HG03045 (cell line): ENCODE results near the gene GRAP2.
"Not testable (repeated sequence)": the region's sequence is repeated elsewhere in the genome, so short reads cannot be mapped to it uniquely, and the experiment has no call there.

ENCODE experiments used
- ATAC-seq: cut with Tn5 transposase; IDR thresholded peaks from one replicate; pipeline ENCODE4 v1.9.1; 2021; ENCODE audit warnings: mild to moderate bottlenecking, moderate library complexity; ENCODE audit not compliant: unreplicated experiment

The GRAP2 gene

DNA sequence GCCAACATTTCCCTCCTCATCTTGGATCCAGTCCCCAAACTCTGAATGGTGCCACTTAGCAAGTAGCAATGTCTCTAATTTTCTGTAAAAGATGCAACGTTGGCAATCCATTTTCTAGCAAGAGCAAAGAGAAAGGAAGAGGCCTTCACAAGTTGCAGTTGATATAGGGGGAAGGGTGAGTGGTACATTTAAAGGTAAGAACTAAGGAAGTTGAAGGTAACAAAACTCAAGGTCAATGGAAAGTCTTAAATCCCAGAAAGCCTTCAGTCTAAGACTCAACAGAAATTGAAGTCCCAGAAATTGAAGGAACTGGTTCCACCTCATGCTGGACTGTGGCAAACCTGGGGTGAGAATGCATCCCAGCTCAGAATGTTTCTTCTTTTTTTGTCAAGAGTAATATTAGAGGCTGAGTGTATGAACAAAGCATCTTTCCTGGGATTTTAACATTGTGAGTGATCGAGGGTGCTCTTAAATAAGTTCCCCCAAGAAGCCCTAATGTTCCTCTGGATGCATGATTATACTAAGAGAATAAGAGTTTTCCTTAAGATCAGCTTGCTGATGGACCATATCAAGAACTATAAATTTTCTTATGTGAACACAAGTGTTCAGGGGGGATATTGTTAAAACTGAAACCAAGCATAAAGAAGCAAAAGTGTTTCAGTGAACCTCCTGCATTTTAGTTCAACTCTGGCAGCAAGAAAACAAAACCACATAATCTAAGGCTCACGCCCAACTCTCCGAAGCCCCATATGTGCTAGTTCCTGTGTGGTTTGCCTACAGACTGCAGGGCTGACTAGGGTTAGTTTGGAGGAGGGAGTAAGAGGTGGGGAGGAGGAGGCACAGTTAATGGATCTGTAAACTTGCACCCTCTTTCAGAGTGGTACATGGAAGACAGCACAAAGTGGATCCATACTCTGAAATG, at the start of gene GRAP2:
TSS of gene GRAP2 (plus strand) at position 779 of the 922 bp plus-strand sequence. CDS start 46,023 bp downstream, outside the sequence.
- no peak for ATAC-seq

DNA sequence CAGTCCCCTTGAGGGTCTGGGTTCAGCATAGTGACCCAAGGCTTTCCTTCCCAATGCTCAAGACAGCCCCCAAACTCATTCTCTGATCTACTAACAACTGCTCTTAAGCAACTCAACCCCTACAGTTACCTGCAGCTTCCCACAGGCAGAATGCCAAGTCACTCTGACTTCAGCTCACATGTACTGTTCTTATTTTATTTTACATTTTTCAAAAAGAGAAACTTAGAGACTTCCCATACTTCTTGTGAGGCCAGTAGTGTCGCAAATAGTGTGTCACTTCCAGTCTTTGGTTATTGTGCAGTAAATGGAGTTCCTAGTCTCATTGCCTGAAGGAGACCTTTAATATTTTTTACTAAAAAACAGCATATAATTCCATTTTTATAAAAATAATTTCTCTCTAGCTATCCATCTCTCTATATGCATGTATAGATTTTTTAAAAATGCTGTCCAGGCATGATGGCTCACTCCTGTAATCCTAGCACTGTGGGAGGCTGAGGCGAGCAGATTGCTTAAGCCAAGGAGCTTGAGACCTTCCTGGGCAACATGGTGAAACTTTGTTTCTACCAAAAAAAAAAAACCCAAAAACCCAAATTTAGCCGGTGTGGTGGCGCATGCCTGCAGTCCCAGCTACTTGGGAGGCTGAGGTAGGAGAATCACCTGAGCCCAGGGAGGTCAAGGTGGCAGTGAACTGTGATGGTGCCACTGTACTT, 49.1 kb upstream of the GRAP2 start:
- ATAC-seq, result no peak

- no peak for ATAC-seq
These were observed 48.1 kb upstream of the GRAP2 start for GRCh38 chr22:39852799-39853198.

DNA sequence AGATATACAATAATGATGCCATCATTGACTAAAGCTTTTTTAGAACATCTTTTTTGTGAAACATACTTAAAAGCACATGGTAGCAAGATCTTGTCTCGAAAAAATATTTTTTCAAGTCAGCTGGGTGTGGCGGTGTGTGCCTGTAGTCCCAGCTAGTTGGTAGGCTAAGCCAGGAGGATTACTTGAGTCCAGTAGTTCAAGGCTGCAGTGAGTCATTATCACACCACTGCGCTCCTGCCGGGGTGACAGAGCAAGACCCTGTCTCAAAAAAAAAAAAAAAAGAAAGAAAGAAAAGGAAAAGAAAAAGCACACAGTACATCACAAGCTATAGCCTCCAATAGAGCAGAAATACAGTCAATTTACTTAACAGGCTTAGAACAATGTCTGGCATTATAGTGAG, 44.3 kb upstream of the GRAP2 start:
- no peak for ATAC-seq

- no peak for ATAC-seq
These were observed 40.8 kb upstream of the GRAP2 start for GRCh38 chr22:39859903-39860588.

DNA sequence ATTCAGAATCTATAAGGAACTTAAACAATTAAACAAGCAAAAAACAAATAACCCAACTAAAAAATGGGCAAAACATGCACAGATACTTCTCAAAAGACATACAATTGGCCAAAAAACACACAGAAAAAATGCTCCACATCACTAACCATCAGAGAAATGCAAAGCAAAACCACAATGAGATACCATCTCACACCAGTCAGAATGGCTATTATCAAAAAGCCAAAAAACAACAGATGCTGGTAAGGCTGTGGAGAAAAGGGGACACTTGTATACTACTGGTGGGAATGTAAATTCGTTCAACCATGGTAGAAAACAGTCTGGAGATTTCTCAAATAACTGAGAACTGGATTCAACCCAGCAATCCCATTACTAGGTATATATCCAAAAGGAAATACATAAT, 32.1 kb upstream of the GRAP2 start:
- ATAC-seq, result no peak

- ATAC-seq, result not testable (repeated sequence)
These were observed 31.1 kb upstream of the GRAP2 start for GRCh38 chr22:39869797-39870196.

DNA sequence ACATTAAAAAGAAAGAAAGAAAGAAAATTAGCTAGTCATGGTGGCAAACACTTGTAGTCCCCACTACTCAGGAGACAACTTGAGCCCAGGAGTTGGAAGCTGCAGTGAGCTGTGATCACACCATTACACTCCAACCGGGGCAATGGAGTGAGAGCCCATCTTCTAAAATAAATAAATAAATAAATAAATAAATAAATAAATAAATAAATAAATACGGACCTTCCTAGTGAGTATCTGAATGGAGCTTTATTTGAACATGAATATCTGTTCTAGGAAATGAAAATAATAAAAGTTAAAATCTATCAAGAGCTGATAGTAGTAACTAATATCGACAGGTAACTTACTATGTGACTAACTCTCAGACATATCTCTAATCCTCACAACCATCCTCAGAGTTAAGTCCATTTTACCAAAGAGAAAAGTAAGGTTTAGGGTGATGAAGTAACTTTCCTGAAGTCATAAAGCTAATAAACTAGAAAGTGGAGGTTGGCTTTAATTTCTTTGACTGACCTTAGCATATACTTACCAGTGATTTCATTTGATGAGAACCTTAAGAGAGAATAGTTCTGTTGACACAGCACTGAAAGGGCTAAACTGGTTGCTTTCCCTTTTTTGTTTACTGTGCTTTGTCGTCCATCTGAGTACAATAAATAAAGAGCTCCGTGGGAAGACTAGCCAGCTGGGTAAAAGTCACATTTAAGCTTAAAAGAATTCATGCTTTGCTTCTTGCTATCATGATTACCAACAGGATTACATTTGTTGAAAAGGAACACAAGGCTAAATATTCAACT, 29.7 kb upstream of the GRAP2 start:
- no peak for ATAC-seq

DNA sequence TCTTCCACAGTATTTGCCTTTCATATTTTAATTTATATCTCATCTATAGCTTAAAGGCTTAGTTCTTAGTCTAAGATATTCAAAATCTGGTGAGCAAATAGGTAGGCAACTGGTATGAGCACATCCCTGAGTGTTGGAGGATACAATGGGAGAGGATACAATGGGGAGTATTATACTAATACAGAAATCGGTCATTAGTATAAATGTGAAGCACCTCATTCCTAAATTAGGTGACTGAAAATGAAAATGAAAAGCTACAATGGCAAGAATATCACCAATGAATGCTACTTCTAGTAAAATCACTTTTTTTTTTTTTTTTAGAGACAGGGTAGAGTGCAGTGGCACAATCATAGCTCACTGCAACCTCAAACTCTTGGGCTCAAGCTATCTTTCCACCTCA, 28.3 kb upstream of the GRAP2 start:
- no peak for ATAC-seq

DNA sequence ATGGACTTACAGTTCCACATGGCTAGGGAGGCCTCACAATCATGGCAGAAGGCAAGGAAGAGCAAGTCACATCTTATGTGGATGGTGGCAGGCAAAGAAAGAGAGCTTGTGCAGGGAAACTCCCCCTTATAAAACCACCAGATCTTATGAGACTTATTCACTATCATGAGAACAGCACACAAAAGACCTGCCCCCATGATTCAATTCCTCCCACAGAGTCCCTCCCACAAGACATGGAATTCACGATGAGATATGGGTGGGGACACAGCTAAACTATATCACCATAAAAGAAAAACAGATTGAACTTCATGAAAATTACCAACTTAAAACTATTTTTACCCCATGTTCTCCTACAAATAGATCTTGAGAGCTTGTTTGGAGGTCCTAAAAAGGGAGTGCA, 26.9 kb upstream of the GRAP2 start:
- no peak for ATAC-seq

GRCh38 chr22:39875176-39875885, 25.6 kb upstream of the GRAP2 start:
- not testable (repeated sequence) for ATAC-seq

DNA sequence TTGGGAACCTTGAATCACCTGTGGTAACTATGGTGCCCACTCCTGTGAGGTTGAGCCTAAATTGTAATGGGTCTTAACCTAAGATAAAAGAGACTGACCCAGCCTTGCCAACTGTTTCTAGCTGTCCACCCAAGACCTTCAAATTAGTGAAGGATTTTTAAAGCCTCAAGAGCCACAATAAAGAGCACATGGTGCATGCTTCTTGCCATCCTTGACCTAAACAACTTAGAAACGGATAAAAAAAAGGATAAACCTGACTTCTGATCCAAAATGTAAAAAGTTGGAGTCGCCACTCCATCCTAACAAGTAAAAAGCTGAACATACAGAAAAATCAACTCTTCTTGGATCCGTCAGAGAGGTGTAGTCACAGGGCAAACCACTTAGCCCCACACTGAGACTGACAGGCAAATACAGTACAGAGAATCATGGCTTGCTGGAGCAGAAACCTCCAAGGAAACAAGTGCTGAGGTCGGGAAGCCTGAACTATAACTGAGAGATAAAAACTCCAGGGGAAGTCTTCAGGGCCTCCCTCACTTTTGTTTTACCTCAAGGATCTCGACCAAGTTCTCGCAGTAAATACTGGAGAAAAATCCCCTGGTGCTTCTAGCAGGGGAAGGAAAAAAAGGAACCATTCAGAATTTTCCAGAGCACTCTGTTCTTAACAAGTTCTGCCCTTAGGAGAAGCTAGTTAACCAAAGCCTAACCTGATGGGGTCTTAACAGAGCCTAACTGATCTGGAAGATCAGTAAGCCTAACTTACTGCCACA, 23.6 kb upstream of the GRAP2 start:
- no peak for ATAC-seq

- ATAC-seq, result no peak
These were observed 20.2 kb upstream of the GRAP2 start for GRCh38 chr22:39880722-39881121.

GRCh38 chr22:39883057-39883456, 17.8 kb upstream of the GRAP2 start:
- no peak for ATAC-seq

- not testable (repeated sequence) for ATAC-seq
These were observed 11.0 kb upstream of the GRAP2 start for GRCh38 chr22:39889924-39890323.

DNA sequence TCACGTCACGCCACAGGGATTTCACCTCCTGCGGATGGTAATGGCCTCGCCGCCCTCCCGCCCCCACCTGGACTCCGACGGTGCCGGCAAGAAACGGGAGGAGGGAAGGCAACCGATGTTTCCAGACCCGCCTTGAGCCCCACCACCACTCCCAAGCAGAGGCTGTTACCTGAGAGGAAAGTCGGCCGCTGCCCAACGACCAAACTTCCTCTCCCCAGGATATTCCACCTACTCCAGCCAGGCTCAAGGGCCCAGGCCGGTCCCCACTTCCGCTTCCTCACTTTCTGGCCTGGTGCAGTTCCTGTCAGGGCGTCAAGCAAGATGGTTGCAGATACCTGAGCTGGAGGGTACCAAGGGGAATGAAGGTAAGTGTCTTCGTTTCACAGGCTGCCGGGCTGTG, 7.4 kb upstream of the GRAP2 start, which contains the start of gene ENTHD1:
TSS of gene ENTHD1 (minus strand) at position 235 of the 400 bp plus-strand sequence. CDS start 6,012 bp downstream, outside the sequence.
- no peak for ATAC-seq

DNA sequence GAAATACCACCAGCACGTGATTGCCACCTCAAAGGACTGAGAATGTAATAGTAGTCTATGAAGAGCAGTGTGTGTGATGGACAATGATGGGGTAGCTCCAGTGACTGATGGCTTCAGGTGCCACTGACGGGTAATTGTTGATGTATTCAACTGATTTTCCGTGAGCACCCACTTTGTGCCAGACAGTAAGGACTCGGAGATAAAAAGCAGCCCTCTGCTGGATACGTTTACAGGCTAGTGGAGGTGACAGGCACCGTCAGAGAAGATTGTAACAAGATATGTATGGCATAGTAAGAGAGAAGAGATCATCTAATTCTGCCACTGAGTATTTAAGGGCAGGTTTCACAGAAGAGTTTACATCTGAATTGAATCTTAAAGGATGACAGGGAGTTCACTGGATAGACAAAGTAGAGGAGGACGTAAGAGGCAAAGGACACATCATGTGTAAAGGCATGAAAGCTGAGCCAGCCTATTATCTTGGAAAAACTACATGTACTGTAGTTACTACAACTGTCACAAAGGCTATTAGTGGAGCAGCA, 6.3 kb upstream of the GRAP2 start:
- no peak for ATAC-seq

DNA sequence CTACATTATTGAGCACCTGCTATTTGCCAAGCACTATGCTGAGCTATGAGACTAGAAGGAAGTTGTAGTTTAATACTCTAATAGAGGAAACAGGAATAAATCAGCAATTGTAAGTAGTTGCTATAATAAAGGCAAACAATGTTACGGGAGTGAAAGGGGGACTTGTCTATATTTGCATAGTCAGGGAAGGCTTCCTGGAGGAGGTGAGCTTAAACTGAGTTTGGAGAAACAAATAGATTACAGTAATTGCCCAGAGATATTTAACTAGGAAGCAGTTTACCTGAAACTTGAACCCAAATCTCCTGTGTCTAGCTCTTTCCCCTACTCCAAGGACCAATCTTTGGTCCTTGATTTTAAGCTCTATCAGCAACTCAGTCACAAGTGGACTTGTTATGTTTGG, 5.2 kb upstream of the GRAP2 start:
- no peak for ATAC-seq
